HUDEP-2 (cell line): Measurements from ENCODE around the gene FOXD4L3.
"Not testable (repeated sequence)": the region's sequence is repeated elsewhere in the genome, so short reads cannot be mapped to it uniquely, and the experiment has no call there.

Source experiments
- DNase-seq, 76 experiments: peaks; one replicate each; lab custom pipeline; 2025; ENCODE audit not compliant: unreplicated experiment in 76 of 76; lab: John Stamatoyannopoulos, UW

The FOXD4L3 gene

DNA sequence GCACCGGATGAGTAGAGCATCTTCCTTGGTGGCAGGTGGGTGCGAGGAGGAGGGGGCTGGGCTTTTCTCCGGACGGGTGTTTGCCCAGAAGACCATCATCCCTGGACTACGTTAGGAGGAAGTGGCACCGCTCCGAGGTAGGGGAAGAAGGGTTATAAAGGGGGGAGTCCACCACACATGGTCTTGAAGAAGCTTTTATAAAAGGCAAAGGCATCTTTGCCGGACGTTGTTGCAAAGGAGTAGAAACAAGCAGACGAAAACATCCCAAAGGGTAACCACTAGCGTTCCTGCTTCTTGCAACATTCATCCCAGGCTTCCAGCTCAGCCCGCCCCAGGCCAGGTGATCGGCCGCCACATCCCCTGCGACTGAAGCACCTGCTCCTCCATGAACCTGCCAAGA lies at the start of gene FOXD4L3:
TSS of gene FOXD4L3 (plus strand) at position 301 of the 400 bp plus-strand sequence. CDS start at position 386, 85 bp downstream.
- not testable (repeated sequence) for DNase-seq

DNA sequence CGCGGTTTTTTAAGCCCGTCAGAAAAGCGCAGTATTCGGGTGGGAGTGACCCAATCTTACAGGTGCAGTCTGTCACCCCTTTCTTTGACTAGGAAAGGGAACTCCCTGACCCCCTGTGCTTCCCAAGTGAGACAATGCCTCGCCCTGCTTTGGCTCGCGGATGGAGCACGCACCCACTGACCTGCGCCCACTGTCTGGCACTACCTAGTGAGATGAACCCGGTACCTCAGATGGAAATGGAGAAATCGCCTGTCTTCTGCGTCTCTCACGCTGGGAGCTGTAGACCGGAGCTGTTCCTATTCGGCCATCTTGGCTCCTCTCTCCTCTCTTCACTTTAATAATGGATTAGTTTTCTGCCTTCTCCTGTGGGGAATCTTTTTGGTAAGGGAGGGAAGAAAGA lies 21.6 kb upstream of the FOXD4L3 start:
- not testable (repeated sequence) for DNase-seq

DNA sequence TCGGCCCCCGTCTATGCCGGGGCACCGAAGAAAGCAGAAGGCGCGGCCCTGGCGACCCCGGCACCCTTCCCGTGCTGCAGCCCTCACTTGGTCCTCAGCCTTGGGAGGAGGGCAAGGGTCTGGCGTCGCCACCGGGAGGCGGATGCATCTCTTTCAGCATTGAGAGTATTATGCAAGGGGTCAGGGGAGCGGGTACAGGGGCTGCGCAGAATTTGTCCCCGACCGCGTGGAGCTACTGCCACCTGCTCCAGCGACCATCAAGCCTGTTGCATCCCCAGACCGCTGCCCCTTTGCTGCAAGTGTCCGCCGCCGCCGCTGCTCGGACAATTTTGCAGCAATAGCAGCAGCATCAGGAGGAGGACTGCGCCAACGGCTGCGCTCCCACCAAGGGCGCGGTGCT lies 1.1 kb downstream of the FOXD4L3 start:
- DNase-seq, result not testable (repeated sequence)

DNA sequence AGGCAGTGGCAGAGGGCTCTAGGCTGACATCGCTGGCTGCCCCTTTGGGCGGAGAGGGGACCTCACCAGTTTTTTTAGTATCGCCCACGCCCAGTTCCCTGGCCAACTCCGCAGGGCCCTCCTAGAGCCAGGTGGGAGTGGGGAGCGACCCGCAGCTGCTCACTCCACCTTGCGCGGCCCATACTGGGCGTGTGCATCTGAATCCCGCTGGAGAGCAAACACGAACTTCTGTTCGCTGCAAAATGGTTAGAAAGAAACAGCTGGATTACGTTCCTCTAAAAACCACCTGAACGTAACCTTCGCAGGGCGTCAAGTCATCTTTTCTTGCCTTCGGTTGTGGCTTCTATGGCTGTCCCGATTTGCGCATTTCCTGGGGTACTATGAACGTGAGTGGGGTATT lies 1.5 kb downstream of the FOXD4L3 start:
- DNase-seq, result not testable (repeated sequence)

DNA sequence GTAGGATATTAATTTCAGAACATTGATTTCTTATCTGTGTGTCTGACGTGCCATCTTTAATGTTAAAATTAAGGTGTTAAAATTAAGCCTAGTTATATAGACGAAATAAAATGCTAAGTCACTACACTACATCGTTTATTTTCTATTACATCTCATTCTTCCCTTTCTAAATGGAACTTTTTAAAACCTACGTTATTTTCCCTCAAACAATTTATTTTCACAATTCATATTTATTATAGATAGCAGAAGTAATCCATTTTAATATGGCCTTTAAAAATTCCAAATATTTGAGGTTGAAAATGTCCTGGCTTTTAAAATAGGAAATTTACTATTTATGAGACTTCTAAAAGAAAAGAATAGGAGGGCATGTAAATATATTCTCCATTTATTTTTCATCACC lies 2.1 kb downstream of the FOXD4L3 start:
- DNase-seq, result not testable (repeated sequence)

DNA sequence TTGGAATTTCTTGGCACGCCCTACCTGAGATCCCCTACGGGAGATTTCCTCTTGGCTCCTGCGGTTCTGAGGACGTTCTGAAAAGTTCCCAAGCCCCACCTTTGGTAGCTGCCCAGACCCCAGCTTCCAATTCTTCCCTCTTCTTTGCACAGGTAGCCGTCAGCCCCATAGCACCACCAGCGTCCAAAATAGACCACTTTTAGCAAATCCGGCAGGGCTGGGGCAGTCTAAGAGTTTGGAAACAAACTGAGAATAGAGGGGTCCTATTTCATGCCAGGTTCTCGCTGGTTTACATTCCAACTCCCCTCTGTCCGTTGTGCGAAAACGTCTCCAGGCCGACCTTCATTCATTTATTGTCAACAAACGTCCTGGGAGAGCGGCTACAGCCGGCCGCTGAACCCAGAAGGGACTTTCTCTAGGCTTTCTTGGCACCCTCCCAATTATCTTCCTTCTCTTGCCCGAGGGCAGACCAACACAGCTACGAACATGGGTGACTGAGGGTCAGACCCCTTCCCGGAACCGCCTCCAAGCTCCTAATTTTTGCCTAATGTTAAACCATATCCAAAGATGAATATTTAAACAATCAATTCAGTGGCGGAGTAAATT lies 3.1 kb downstream of the FOXD4L3 start:
- DNase-seq, result not testable (repeated sequence)

DNA sequence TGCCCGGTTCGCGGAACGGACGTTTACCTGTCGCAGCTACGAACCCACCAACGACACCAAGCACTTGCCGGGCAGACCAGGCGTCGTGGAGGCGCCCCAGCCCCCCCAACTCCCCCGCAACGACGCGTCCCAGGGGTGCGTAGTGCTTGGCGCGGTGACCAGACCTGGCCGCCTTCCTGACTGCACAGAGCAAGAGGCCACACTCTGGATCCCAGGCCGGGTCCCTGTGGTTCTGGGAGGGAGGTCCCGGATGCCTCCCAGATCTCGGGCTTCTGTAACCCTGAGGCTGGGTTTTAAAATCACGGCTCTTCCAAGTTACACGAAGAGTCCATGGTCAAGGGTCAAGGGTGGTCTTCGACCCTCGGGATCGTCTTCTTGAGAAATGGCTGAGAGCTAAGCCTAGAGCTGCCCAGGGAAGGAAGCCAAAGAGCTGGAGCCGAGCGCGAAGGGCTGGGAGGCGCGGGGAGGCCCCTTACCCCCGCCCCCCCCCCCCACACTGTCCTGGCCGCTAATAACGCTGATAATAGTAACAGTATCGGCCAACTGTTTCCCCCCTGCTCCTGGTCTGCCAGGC lies 3.8 kb downstream of the FOXD4L3 start:
- DNase-seq, result not testable (repeated sequence)

DNA sequence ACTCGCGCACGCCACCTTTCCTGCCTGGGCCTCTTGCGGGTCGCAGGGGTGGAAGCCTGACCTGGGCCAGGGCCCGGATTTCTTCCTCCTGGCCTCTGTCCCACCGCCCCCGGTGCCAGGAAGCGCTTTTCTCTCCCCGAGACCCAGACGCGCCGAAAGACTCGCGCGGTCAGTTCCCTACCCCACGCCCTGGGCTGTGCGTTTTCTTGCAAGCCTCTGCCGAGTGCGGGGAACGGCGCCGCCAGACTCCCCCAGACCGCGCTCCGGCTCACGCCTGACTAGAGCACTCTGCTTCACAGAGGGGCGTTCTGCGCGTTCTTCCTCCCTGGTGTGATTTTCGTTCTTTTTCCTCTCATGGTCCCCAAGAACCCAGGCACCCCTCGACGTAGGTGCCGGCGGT lies 4.5 kb downstream of the FOXD4L3 start:
- DNase-seq, result not testable (repeated sequence)

DNA sequence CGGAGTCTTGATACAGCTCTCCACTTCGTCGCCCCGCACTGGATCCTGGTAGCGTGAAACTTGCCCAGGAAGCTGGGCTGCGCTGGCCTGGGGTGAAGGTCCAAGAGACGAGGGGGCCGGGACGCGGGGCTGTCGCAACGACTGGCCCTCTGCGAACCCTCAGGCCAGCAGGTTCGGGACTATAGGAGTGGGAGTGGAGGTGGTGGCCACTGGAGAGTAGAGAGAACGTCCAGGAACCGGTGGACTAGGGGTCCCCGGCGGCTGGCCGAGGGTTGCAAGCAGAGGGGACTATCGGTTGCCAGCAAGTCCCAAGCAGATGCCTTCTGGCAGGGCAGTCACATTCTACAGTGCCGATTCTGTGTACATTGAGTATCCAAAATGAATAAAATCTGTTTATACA lies 5.0 kb downstream of the FOXD4L3 start:
- not testable (repeated sequence) for DNase-seq

DNA sequence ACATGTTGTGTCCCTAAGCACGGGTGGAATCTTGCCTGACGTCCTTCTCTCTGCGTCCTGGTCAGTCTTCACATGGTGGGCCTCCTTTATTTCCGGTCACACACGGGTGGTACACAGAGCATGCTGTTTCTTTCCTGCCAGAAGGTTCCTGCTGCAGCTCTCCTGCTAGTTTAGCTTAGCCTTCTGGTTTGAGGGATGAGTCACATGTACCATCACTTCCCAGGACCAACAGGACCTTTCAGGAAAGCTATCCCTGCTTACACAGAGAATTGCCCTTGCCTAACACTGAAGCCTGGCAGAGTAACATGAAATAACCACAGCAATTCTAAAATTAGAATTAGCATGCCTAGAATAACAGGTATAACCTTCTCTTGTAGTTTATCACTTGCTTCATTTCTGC lies 8.5 kb downstream of the FOXD4L3 start:
- not testable (repeated sequence) for DNase-seq

DNA sequence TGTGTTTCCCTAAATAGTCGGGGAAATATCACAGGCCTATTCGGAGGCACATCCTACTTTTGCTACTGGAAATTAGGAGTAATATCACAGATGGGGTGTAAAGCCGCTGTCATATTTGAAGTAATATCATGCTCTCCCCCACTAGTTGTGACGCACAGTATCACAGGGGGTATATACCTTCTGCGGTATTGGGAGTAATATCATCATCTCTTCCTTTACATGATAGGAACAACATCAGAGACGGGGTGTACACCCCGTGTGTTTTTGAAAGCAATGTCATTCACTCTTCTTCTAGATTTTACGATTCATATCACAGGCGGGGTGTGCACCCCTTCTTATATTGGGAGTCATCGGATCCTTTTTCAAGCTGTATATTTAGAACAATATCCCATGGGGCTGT lies 15.5 kb downstream of the FOXD4L3 start:
- not testable (repeated sequence) for DNase-seq

DNA sequence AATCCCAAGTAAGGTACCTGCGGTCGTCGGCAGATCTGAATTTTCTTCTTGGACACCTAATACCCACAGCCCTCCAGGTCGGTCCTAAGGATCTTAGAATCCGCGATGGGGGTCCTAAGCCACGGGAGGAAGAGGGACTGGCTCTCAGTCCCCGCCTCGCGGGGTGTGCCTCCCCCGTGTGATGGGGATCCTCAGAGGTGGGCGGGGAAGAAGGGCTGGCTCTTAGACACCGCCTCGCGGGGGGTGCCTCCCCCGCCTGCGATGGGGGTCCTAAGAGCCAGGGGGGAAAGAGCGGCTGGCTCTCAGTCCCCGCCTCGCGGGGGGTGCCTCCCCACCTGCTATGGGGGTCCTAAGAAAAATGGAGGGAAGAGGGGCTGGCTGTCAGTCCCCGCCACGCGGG lies 21.1 kb downstream of the FOXD4L3 start:
- DNase-seq, result not testable (repeated sequence)

DNA sequence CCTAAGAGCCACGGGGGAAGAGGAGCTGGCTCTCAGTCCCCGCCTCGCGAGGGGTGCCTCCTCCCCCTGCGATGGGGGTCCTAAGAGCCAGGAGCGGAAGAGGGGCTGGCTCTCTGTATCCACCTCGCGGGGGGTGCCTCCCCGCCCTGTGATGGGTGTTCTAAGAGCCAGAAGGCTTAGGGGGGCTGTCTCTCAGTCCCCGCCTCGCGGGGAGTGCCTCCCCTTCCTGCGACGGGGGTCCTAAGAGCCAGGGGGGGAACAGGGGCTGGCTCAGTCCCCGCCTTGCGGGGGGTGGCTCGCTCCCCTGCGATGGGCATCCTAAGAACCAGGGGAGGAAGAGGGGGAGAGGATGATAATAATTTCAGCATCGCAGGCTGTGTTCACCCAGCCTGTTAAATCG lies 21.9 kb downstream of the FOXD4L3 start:
- not testable (repeated sequence) for DNase-seq

DNA sequence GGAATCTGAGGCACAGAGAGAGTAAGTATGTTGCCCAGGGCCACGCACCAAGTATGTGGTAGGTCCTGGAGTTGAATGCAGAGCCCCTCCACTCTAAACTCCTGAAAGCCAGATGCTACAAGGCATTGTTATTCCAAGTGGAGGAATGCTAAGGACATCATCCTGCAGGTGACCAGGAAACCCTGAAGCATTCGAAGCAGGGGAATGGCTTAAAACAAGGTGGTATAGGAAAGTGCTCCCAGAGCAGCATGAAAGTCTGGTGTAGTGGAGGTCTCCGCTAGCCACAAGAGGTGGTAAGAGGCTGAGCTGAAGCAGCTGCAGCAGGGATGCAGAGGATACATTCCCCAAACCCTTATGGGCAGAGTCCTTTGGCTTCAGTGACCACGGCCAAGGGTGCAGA lies 26.4 kb downstream of the FOXD4L3 start:
- not testable (repeated sequence) for DNase-seq

DNA sequence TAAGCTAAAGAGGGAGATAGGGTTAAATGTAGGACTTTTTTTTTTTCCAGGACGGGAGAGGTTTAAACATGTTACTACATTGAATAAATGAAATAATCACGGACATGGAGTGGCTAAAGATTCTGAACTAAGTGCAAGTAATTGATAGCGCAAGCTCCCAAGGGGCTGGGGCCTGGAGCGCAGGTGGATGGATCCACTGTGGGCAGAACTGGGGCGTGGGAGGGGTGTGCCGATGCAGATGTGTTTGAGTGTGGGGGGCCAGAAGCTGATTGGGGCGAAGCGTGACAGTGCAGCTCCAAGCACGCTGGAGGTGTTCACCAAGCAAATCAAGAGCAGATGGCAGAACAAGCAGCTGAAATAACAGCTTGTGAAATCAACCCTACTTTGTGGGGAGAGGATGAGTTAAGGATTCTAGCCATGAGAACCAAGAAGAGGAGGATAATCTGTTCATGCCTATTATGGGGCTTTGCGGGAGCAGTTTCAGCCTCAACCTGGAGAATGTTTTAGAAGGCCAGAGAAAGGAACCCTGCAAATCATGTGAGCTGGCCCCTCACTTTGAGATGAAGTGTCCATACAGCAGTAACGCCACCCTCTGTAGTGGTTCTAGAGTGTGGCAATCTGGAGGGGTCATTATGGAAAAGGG lies 28.0 kb downstream of the FOXD4L3 start:
- DNase-seq, result not testable (repeated sequence)

DNA sequence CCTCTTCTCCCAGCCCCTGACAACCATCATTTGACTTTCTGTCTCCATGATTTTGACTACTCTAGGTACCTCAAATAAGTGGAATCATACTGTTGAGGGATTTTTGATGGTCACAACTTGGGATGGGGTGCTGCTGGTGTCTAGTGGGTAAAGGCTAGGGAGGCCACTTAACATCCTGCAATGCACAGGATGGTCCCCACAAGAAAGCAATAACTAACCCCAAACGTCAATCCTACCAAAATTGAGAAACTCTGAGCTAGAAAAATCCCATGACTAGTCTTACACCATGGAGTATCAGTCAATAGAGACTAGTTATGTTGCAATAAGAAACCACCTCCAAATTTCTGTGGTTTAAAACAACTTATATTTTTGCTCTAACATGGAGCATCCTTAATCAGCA lies 29.5 kb downstream of the FOXD4L3 start:
- DNase-seq, result not testable (repeated sequence)

DNA sequence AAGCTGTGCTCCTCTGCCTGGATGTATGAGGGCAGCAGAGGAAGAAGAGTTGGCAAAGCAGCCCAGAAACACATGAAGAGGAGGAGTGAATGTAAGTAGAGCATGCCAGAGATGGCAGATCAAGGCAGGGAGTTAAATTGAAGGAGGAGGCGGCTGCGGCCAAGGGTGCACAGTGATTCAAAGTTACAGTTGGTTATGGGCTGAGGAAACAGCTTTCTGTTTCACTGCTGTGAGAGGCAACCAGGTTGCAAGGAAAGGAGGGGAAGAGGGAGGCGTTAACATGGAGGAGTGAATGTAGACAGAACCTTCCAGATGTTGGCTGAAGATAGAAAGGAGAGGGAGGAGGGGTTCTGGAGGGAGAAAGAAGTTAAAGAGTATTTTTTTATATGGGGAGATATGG lies 33.3 kb downstream of the FOXD4L3 start:
- DNase-seq, result not testable (repeated sequence)

DNA sequence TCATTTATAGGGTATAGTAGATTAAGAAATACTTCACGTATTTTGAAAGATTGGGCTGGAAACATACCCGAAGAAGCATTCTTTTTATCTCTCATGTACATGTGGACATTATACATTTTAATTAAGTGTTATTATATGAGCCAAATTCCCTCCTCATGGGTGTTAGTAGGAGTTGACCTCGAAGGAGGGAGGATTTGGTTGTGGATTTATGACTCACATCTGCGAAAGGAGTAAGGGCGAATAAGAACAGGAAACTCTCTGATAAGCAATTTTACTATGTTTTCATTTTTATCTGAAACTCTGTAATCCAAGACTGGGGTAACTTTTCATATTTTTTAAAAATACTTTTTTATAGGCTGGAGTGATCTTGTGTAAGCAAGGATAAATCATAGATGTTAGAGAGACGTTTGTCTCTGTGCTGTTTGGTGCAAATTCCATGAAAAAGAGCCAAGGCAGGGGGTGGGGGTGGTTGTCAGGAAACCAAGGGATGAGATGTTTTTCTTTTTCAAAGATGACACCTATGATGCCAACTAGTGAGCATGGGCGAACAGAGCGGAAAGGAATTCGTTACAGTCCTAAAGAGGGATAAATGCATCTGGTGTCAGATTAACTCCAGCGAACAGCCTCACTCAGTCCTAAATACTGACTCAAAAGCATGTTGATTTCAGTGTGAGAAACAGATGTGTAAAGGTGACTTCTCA lies 34.1 kb downstream of the FOXD4L3 start:
- DNase-seq, result not testable (repeated sequence)

DNA sequence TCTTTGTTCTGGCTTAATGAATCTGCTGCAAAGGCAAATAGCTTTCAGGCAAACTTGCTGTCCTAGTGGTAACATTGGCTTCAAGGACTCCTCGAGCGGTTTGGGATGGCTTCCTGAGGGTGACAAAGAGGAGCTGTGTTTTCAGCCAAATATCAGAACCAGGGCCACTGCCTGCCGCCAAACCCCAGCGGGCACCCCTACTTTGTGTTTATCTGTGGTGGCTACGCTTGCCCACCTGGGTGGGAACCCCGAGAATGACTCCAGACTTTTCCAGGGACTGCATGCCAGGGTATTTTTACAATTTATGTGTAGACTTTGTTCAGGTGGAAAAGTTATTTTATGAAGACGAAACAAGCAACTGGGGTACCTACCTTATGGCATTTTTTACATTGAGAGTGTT lies 35.3 kb downstream of the FOXD4L3 start:
- DNase-seq, result not testable (repeated sequence)

DNA sequence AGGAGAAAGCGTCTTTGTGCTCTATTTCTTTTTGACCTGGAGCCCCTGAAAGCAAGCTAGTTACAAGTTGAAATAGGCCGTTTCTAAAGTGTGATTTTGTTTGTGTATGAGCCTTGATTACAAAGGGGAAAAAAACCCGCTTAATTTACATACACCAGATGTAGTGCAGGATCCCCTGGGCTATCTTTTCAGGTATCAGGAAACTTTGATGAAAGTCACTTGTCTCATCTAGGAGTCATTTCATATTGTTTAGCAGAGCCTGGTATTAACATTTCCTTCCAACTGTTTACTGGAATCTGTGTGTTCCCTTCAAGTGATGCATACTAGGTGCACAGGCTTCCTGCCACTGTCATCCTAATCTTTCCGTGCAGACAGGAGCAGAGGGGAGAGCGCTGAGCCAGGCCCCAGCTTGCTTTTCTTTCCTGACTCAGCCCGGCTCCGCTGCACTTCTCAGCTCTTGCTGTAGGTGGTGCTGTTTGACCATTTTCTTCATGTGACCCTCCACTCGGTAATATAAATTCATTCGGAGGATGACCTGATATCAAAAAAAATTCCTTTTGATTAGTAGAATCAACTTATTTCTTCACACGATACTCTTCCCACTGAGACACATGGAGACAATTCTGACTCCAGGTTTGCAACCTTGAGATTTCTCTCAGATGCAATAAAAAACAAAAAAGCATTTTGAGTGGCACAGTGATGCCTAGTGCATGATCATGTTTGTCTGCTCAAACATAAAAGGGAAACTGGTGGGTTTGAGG lies 39.8 kb downstream of the FOXD4L3 start:
- not testable (repeated sequence) for DNase-seq

DNA sequence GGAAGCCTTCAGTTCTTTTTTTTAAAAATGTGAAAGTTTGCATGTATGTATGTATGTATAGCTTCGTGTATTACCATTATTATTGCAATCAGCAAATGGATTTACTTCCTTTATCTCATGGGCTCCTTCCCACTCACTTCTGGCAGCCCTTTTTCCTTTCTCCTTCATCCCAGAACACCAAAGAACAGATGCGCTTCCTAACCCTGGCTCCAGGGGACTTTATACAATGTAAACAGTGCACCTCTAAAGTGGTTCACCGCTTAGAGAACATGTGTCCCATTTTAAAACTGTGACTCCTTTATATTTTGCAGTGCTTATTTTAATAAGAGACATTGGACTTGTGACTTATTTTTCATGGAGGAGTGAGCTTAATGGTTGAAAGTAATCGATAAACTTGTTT lies 40.6 kb downstream of the FOXD4L3 start:
- not testable (repeated sequence) for DNase-seq
